ENCODE data around the gene NPEPL1. TPM values are rescaled to one million over a fixed set of nuclear protein-coding genes. Genes with fewer than 3 reads are reported as not detected.

The NPEPL1 gene
- total RNA-seq, 1 experiment from 2014 or later, result 41.9 TPM

GRCh38 chr20:58697201-58697866, 4.7 kb downstream of the NPEPL1 start:
- Mint-ChIP-seq H3K27ac (ENCODE audit: unreplicated experiment) (no peak overlapping the region), H3K9me3 (ENCODE audit: unreplicated experiment) (no peaks in the 10 kb centered on the region), H3K27me3 (ENCODE audit: insufficient read depth, unreplicated experiment) (no peaks in the 10 kb centered on the region), H3K4me3 (ENCODE audit: unreplicated experiment) (no peak overlapping the region), H3K36me3 (ENCODE audit: insufficient read depth, unreplicated experiment) (no peaks in the 10 kb centered on the region), H3K4me1 (ENCODE audit: low read depth, unreplicated experiment) (no peaks in the 10 kb centered on the region)
- TF ChIP-seq CTCF (IDR thresholded peaks at IDR 0.05; ENCODE audit: insufficient read depth in 1 of 2, low read depth in 1 of 2, low read length in 1 of 2, severe bottlenecking in 1 of 2, unreplicated experiment in 1 of 2), result no peak
- no peak for DNase-seq
- Histone ChIP-seq H3K9me3 (no peaks in the 10 kb centered on the region), H3K4me3 (ENCODE audit: low read depth, low read length) (no peak overlapping the region), H3K27me3 (replicated peaks; ENCODE audit: control insufficient read depth, insufficient read depth, low read length) (no peaks in the 10 kb centered on the region), H3K4me1 (peaks cover 12% of the 10 kb centered on the region), H3K36me3 (ENCODE audit: control insufficient read depth, insufficient read depth, low read length) (peaks cover 1% of the 10 kb centered on the region; the same call in 1 of the 2 replicates)
- BruUV-seq (replicated peaks), result no TSS peak
- intact Hi-C loops (cut with micrococcal nuclease; ENCODE audit: unreplicated experiment), result no loop called here
- ChIA-PET CTCF (no interaction called here), POLR2A (no interaction called here)

GRCh38 chr20:58697867-58698703, 5.5 kb downstream of the NPEPL1 start:
- no TSS peak for BruUV-seq (replicated peaks)

More at GRCh38 chr20:58697867-58698703, 5.5 kb downstream of the NPEPL1 start:
- intact Hi-C loops (cut with micrococcal nuclease; ENCODE audit: unreplicated experiment), result no loop called here
- H3K27me3 ChIP-seq (replicated peaks; ENCODE audit: control insufficient read depth, insufficient read depth, low read length), result no peaks in the 10 kb centered on the region
- no peak for TF ChIP-seq CTCF (IDR thresholded peaks at IDR 0.05; ENCODE audit: insufficient read depth in 1 of 2, low read depth in 1 of 2, low read length in 1 of 2, severe bottlenecking in 1 of 2, unreplicated experiment in 1 of 2)
- ChIA-PET CTCF (interaction anchor here (0.5 kb wide), 1 partner anchor 487 kb away, joined by 3 read pairs; no protein-coding TSS in a partner anchor), POLR2A (no interaction called here)
- H3K4me1 Mint-ChIP-seq (ENCODE audit: low read depth, unreplicated experiment), result no peaks in the 10 kb centered on the region
- H3K27ac Mint-ChIP-seq (ENCODE audit: unreplicated experiment), result no peak overlapping the region
- no peaks in the 10 kb centered on the region for H3K36me3 Mint-ChIP-seq (ENCODE audit: insufficient read depth, unreplicated experiment)
- peak in 1 of 2 experiments; percentile 48 for DNase-seq
- H3K9me3 Mint-ChIP-seq (ENCODE audit: unreplicated experiment), result no peaks in the 10 kb centered on the region
- H3K27me3 Mint-ChIP-seq (ENCODE audit: insufficient read depth, unreplicated experiment), result no peaks in the 10 kb centered on the region
- no peak overlapping the region for H3K4me3 Mint-ChIP-seq (ENCODE audit: unreplicated experiment)
- no peaks in the 10 kb centered on the region for H3K9me3 ChIP-seq
- H3K4me3 ChIP-seq (ENCODE audit: low read depth, low read length), result no peak overlapping the region
- H3K4me1 ChIP-seq, result peaks cover 12% of the 10 kb centered on the region
- peaks cover 1% of the 10 kb centered on the region; the same call in 1 of the 2 replicates for H3K36me3 ChIP-seq (ENCODE audit: control insufficient read depth, insufficient read depth, low read length)

Measured in Caco-2 (cell line).